Left renal cortex interstitium (tissue), 4 donors: Measurements from ENCODE around the gene PCSK2. TPM values are rescaled to one million over a fixed set of nuclear protein-coding genes. Genes with fewer than 3 reads are reported as not detected.

Experiments used
- DNase-seq, 4 donors: peaks; one replicate each; pipeline ENCODE4 v3.0.0-alpha.2; 2013; ENCODE audit warnings: low read depth in 4 of 4, low spot score in 2 of 4, missing footprints in 1 of 4
- polyA plus RNA-seq, 4 donors: library from polyadenylated mRNA; unstranded; fragments of 120-200 nt; gene quantifications; one replicate each; pipeline ENCODE4 v1.2.1, GENCODE V29; 2013; ENCODE audit not compliant: insufficient read length in 4 of 4

PCSK2 gene
- polyA plus RNA-seq, 4 donors: 0.72 to 0.81 (median 0.76) TPM

DNA sequence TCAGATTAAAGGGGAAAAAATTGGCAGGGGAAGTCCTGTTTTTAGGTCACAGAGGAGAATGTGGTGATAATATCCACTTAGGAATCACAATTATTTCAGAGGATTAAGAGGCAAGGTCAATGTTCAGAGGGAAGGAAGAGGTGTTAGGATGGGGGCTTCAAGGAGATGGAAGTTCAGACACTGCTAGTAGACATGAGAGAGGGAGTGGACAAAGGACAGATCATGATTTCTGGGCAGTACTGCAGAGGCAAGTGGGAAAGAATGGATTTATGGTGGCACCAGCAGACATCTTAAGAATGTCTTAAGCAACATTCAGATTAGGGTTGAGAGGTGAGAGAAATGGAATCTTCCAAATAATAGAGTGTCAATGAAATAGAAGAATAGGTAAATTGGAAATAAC is 9.9 kb downstream of the PCSK2 start:
- no peak for DNase-seq

DNA sequence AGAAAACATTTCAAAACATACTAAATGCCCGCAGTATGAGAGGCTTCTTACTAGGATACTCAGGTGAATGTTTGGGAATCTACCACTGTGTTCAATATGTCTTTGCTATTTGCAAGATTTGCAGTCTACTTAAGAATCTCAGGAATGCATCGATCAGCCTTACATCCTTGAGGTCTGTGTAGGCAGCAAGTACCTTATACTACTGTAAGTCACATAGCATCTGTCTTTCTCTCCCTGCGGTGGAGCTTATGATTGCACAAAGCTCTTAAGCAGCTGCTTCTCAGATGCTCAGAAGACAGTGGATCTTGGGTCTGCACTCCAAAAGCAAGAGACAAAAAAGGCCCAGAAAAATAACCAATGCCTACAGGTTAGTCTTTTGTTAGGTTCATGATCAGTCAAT is 21.4 kb downstream of the PCSK2 start:
- no peak for DNase-seq

DNA sequence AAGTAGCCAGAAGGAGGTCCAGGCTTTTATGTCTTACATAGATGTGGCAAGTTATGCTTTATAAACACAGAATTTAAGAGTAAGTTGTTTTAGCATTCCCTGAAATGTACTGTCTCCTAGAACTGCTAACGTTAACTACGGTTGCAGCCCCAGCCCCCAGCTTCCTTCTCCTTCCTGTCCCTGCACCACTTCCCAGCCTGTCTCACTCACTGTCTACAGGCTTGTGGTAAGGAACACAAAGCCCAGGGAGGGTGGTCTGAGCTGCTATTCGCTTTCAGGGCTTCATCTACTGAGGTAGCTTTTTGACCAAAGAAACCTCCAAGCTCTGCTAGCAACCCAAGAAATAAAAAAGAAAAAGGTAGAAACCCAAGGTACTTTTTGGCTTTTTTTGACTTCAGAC is 35.9 kb downstream of the PCSK2 start:
- DNase-seq: no peak

DNA sequence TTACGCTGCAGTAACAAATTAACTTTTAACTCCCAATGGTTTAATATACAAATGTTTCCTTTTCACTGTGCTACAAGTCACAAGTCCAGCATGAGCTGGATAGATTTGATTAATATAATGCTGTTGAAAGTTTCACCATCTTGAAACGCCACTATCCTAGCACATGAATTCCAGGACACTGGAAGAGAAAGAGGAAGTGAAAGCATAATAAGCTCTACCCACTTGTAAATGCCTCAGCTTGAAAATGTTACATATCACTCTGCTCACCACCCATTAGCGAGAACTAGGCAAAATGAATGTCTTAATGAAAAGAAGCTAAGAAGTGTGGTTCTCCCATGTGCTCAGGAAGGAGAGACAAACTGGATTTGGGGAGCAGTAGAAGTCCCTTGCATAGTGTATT is 46.9 kb downstream of the PCSK2 start:
- DNase-seq: no peak

DNA sequence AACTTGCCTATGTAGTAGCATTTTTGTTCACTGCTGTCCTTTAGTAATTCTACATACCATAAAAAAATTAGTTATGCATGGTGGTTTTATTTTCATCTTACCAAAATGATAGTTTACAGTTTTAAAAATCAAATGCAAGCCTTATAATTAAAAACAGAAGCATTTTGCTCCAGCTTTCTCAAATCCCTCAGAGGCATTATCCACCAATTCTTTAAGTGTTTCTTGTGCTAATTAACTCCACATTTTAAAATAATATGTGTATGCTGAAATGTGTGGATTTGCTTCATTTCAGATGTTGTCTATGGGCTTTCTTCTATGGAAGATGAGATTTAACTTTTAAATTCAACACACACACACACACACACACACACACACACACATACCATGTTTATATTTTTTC is 49.3 kb downstream of the PCSK2 start:
- no peak for DNase-seq

DNA sequence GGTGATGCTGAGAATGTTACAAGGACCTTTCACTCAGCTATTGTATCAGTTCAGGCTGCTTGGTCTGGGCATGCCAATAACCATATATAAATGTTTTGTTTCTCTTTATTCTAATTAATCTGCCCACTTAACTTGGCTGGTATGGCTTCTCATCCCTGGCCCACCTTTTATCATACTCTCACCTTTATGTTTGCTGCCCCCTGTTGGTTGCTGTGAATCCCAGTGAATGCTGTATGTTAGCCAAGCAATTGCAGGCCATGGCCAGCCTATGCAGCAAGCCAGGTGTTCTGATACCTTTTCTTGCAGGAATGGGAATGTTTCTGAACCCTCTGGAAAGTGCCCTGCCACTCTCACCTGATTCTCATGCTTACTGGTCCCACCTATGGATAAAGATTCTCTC is 54.6 kb downstream of the PCSK2 start:
- DNase-seq: peak in 1 of 4 donors; percentile 21

DNA sequence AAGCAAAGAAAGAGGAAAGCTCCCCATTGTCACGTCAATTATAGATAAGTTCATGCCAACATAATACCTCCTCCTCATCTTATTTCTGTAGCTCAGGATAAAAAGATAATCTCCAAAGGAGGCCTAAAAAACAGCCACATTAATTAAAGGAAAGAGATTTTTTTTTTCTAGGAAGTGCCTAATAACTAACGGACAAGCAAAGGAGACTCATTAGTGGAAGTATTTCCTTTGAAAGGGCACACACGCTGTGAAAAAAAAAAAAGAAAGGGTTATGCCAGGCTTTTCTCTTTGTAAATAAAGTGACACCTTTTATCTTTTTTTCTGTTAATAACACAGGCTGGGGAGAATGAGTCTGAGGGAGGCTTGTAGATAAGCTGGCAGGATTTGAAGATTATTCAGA is 55.7 kb downstream of the PCSK2 start:
- DNase-seq: no peak

DNA sequence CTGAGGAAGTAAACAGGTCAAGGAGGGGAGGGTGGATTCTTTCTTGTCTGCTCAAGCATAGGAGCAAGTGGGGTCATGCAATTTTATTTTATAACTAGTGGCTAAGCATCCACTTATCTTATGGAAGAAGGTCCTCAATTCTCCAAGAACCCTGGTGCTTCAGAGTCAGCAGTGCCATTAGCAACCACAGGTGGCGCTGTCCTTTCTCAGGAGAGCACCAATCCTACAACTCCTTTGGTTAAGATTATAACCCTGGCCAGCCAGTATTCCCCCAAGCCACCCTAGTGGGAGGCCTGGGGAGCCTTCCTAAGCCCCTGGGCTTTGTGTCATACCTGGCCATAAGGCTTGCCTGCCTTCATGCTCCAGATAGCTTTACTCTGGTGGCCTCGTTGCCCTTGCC is 60.7 kb downstream of the PCSK2 start:
- no peak for DNase-seq

DNA sequence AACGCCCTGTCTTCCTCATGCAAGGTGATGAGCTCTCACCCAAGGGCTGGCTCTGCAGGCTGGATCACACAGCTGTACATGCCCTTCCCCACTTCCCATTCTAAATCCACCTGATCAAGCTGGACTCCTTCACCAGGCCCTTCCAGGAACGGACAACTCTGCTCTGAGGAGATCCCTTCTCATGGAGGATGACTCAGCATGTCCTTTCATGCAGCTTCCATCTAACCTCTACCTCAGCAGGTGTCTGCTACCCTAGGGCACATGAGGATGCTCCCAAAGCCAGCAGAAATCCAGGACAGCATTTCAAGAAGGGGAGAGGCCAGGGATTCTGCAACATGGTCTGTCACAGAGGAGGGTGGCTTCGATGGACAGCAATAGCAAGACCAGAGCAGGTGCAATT is 61.2 kb downstream of the PCSK2 start:
- DNase-seq: no peak

DNA sequence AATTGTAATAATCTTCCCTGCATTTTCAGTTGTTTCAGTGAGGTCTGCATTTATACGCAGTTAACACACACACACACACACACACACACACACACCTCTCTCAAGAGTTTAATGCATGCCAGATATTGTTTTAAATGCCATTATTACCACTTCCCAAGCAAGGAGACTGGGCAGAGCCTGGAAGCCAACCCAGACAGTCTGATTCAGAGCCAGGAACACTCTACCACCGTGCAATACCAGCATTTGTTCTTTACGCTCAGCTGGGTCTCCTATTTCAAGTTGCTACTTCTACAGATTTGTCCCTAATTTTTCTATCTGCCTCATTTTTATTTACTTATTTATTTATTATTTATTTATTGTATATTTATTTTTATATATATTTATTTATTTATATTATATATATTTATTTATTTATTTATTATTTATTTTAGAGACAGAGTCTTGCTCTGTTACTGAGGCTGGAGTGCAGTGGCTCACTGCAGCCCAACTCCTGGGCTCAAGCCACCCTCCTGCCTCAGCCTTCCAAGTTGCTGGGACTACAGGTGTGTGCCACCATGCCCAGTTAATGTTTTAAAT is 68.4 kb downstream of the PCSK2 start:
- no peak for DNase-seq

DNA sequence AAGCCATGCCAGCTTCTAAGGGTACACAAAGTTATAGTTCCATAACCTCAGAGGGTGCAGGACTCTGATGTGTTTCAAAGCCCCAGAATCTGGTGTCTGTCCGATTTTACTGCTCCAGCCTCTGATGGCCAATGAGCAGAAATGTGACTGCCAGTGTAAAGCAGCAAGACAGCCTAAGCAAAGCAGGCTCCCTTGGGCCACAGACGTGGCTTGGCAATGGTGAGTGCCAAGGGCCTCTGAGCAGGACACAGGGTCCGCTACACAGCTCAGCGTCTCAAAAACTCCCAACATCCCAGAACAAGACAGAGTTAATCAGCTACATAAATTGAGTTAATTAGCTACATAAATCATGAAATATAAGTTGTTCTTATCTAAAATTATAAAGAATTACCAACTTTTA is 69.2 kb downstream of the PCSK2 start:
- no peak for DNase-seq

DNA sequence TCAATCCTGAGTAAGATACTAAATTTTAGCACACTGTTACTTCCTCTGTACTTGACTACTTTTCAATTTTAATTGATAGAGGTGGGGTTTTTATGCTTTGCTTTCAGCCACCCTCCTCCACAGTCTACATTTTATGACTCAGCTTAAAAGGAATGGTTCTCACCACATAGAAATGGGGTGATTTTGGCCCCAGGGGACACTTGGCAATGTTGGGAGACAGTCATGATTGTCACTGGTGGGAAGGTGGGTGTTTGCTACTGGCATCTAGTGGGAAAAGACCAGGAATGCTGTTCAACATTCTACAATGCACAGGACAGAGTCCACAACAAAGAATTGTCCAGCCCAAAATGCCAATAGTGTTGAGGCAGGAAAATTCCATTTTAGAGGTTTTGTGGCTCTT is 71.3 kb downstream of the PCSK2 start:
- DNase-seq: no peak

DNA sequence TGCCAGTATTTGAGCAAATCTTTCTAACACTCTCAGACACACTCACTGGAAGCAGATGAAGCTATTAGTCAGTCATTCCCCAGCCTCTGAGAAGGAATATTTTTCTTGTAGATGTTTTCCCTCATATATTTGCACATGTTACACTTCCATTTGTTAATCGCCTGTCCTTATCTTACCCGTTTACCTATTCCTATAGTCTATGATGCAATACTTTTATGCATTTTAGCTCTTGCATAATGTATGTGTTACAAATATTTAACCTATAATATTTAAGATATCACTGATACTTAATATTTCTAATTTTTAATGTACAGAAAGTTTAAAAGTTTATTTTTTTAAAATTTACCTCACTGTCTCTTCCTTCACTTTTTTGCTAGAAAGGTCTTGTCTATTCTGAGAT is 71.9 kb downstream of the PCSK2 start:
- no peak for DNase-seq

DNA sequence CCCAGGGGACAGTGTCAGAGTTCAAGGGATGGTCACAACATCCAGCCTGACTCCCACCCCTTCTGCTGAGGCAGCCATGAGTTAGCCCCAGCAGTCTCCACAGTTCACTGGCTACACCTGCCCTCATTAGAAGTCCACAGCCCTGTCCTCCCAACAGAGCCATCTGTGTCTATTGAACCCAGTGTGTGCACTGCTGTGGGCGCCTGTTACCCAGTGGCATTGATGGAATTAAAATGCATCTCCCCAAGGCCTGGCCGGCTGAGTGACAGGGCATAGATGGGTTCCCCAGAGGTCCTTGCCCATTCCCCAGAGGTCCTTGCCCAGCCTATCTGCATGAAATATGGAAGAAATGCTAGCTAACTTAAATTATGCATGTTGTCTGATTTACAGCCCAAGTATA is 73.3 kb downstream of the PCSK2 start:
- no peak for DNase-seq

DNA sequence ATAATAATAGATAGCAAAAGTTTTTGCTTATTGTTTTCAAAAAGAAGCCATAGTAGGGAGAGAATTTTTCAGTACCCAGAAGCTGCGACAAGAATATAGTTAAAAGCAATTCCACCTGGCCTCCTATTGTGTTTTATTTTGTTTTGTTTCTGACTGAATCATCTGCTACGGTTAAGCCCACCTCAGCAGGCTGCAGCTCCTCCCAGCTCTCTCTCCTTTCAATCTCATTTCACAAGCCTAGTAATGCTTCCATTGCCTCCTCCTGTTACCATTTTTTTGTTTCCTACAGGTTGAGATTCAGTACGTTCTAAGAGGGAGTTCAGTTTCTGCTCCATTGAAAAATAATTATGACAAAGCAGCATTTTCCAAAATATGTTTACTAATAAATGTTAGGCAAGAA is 77.9 kb downstream of the PCSK2 start:
- no peak for DNase-seq

DNA sequence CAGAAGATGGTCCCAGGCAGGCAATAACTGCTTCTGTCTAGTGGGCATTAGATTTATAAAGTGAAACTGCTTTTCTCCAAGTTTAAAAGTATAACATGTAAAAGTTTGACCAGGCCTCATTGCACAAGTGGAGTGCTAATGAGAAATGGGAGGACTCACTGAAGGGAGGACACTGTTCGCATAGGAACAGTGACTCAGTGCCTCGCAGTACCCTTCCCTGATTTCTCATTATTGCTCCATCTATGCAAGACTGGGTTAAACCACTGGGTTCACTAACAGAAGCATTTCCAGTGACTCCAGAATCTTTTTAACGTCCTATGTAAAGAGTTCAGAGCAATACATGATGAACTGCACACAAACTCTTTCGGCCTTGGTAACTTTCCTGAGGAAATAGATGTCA is 79.6 kb downstream of the PCSK2 start:
- DNase-seq: no peak

DNA sequence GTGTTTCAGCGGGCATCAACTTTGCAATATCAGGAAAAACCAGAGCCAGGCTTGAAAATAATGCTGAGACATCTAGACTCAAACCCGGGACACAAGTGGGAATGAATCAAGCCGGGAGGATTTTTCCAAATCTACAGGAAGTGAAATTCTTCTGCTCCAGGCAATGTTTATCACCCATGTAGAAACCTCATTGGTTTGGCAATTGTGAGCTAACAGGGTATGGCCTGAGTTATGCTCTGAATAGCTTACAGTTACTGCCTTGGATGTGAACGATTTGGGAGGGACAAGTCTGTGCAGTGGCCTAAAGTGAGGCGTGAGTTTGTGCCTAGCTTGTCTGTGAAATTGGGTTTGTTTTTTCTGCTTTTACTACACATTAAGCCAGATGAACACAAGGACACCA is 87.4 kb downstream of the PCSK2 start:
- DNase-seq: no peak

DNA sequence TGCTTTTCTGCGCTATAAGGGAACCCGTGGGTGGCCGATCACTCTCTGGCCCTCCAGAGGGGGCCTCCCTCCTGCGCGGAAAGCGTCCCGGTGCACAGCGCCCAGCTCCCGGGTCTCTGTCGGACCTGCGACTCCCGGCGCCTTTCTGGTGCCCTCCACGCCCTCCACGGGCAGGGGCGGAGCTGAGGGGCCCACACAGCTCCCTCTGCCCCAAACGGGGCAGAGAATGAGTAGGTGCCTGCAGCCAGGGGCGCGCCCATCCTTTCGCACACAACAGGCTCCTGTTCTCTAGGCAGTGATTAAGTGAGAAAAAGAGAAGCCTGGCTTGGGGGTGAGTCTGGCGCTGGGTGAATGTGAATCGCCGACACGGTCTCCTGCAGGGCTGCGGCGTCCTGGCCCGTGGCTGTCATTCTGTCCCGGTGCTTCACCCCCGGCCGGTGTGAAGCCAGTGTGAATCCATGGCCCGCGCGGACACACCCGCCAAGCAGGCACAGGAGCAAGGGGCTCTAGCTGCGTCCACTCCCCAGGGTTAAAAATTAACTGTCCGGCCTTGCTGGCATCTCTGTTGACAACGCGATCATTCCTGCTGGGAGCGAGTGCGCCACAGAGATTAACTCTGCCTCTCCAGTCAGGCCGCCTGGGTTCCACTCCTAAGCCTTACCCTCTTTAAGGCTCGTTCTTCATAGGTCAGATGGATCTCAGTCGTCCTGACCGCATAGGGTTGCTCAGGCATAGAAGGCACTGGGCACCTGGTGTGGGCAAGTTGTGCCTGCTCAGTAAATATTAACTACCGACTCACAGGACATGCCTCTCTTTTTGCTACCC is 88.8 kb downstream of the PCSK2 start:
- DNase-seq: peak in 2 of 4 donors; percentile 17 to 21

DNA sequence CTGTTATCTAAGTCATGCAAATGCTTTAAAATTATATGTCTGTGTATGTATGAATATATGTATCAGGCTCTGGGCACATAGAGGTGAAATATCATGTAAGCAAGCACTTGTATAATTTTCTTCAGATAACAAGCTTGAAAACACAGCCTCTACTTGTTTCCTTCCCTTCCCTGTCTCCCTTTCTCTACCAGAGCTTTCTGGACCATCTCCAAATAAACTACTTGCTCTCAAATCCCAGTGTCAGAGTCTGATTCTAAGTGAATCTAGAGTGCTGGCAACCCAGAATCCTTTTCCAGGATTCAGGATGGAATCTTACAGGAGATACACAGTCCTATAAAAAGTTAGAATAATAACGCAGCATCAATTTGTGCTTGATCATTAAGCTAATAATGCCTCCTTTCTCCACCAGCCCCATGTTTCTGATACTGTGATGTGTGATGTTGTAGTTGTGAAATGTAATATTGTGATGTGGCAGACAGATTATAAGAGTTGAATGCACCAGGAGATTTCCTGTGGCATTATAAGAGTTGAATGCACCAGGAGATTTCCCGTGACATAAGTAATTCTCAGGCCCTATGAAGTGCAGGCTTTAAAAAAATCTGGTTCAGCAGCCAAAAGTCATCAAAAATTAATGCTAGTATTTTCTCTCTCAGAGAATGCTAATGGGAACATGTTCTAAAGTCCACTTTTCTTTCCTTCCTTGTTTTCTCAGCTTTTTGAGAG is 89.6 kb downstream of the PCSK2 start:
- DNase-seq: no peak

DNA sequence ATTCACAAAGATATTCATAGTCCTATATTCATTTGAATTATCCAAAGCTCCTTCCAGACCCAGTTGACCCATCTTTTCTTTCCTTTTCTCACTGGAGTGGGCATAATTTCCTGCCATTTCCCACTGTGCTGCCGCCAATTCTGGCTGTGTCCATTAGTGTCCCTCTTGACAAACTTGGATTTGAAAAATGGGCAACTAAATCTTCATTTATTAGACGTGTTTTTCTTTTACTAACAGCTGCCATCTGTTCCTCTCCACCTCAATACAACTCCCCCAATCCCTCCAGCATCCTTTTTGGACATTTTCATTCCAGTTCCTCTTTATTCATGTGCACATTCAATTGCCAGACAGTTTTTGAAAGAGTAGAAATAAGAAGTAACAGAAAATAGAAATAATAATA is 90.5 kb downstream of the PCSK2 start:
- no peak for DNase-seq

DNA sequence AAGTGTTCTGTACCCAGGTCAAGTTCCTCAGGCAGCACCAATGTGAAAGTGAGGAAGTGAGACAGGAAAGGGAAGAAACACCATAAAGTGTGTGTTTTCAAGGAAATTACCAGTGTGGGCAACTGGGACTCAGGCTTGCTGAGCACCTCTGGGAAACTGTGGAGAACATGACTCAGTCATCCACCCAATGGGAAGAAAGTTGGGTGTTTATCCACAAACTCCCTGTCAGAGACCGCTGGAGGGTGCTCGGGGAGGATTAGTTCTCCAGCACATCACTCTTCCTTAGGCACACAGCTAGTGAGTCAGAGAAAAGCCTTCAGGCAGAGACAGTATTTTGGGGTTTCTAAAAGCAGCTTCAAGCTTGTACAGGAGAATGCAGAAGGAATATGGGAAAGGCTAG is 93.6 kb downstream of the PCSK2 start:
- no peak for DNase-seq

DNA sequence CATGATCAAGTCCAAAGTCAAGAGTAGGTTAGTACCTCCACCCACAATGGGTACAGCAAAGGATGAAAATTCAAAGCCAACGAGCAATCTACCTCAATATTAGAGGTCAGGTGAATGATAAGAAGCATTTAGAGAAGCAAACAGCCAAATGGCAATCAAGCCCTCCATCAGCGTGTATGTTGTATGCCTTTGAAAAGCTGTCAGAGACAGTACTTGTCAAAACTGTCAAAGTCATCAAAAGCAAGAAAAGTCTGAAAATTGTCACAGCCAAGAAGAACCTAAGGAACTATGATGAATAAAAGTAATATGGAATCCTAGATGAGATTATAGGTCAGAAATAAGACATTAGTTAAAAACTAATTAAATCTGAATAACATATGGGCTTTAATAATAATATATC is 99.3 kb downstream of the PCSK2 start:
- no peak for DNase-seq
